GM10266 (cell line): ENCODE results near the gene EP400.
"Not testable (repeated sequence)": the region's sequence is repeated elsewhere in the genome, so short reads cannot be mapped to it uniquely, and the experiment has no call there.

ENCODE experiments used
- DNase-seq: peaks from one replicate; pipeline ENCODE4 v3.0.0; 2012; ENCODE audit errors: extremely low spot score
- CTCF ChIP-seq: IDR thresholded peaks from 2 replicates; pipeline ENCODE4 v1.5.1; 2012; ENCODE audit warnings: mild to moderate bottlenecking, low read depth; ENCODE audit not compliant: control insufficient read depth, insufficient read depth; ENCODE audit errors: missing control alignments

The EP400 gene

GRCh38 chr12:131943389-131943788 lies 6.4 kb upstream of the EP400 start:
- no peak for TF ChIP-seq CTCF
- no peak for DNase-seq

- DNase-seq = no peak
- TF ChIP-seq CTCF = no peak
These were observed 5.9 kb upstream of the EP400 start for GRCh38 chr12:131943876-131944275.

GRCh38 chr12:131944601-131945251 lies 5.0 kb upstream of the EP400 start:
- TF ChIP-seq CTCF = no peak
- no peak for DNase-seq

GRCh38 chr12:131946757-131947156 lies 3.0 kb upstream of the EP400 start:
- no peak for DNase-seq
- no peak for TF ChIP-seq CTCF

GRCh38 chr12:131947482-131948027 lies 2.2 kb upstream of the EP400 start:
- DNase-seq = no peak
- TF ChIP-seq CTCF = no peak

GRCh38 chr12:131948166-131948712 lies 1.5 kb upstream of the EP400 start:
- no peak for DNase-seq
- TF ChIP-seq CTCF = no peak

GRCh38 chr12:131948713-131949430 lies 870 bp upstream of the EP400 start:
- not testable (repeated sequence) for DNase-seq
